Upper lobe of left lung (tissue), 6 donors: ENCODE measurements around the gene GRM5. TPM values are rescaled to one million over a fixed set of nuclear protein-coding genes. Genes with fewer than 3 reads are reported as not detected.
"Not testable (repeated sequence)": the region's sequence is repeated elsewhere in the genome, so short reads cannot be mapped to it uniquely, and the experiment has no call there.

ENCODE experiments used
- ATAC-seq, 2 donors: fragments of 200-7000 bp; cut with Tn5 transposase; one replicate each; pipeline ENCODE4 v1.9.1; 2022; ENCODE audit warnings: mild to moderate bottlenecking in 2 of 2, moderate library complexity in 2 of 2; ENCODE audit not compliant: low FRiP score in 2 of 2
- DNase-seq, 2 donors: peaks; one replicate each; pipeline ENCODE4 v3.0.0-alpha.2; 2019 to 2020
- H3K27ac ChIP-seq, 4 donors: fragments of 200-600 bp; sonication (generic); one replicate each; pipeline ENCODE4 v1.5.1; 2016 to 2019
- H3K27me3 ChIP-seq, 4 donors: fragments of 200-600 bp; sonication (generic); one replicate each; pipeline ENCODE4 v1.5.1; 2017 to 2019
- H3K36me3 ChIP-seq, 4 donors: fragments of 200-600 bp; sonication (generic); one replicate each; pipeline ENCODE4 v1.5.1; 2016 to 2019
- H3K4me1 ChIP-seq, 4 donors: fragments of 200-600 bp; sonication (generic); one replicate each; pipeline ENCODE4 v1.5.1; 2018 to 2019
- H3K4me3 ChIP-seq, 4 donors: fragments of 200-600 bp; sonication (generic); one replicate each; pipeline ENCODE4 v1.5.1; 2017 to 2019; ENCODE audit warnings: mild to moderate bottlenecking in 2 of 4, moderate library complexity in 1 of 4
- H3K9me3 ChIP-seq, 4 donors: fragments of 200-600 bp; sonication (generic); one replicate each; pipeline ENCODE4 v1.5.1; 2018 to 2019
- EP300 ChIP-seq, 4 donors: sonication (generic); formaldehyde crosslinking; IDR thresholded peaks; one replicate each; pipeline ENCODE4 v1.5.1; 2017; ENCODE audit warnings: antibody characterized with exemption in 4 of 4, control low read depth in 2 of 4
- POLR2A ChIP-seq, 4 donors: fragments of 450-650 bp; IDR thresholded peaks; one replicate each; pipeline ENCODE4 v1.5.1; 2016 to 2017; ENCODE audit warnings: antibody characterized with exemption in 4 of 4, mild to moderate bottlenecking in 2 of 4
- POLR2AphosphoS5 ChIP-seq, 2 donors: sonication (generic); formaldehyde crosslinking; IDR thresholded peaks; one replicate each; pipeline ENCODE4 v1.5.1; 2017; ENCODE audit warnings: antibody characterized with exemption in 2 of 2
- WGBS, 2 donors: methylation state at CpG; one replicate each; pipeline ENCODE4 v1.1.5; 2017 to 2018; 5-methylcytosine and 5-hydroxymethylcytosine counted together
- total RNA-seq, 6 donors: library from RNA; depleted of rRNA in 4 of 6; stranded (reverse); fragments of >200 nt in 4 of 6; gene quantifications; one replicate each; pipeline versions ENCODE4 v1.1.0 to v1.2.1, GENCODE V29; 2016 to 2021
- TF ChIP-seq, protein P1 (sequence below), 6 experiments: fragments of 450-650 bp in 4 of 6; fragments of 200-600 bp in 2 of 6; sonication (generic) in 2 of 6; IDR thresholded peaks; one replicate each; pipeline ENCODE4 v1.5.1; 2016 to 2019; ENCODE audit warnings: antibody characterized with exemption in 6 of 6
- donor health status: DM: no; HTN: no; CAD: no; lungs with moderate emphysema.
- donor health status: DM: no; HTN: yes; CAD: no; lungs with severe emphysema.

Gene GRM5
- total RNA-seq, 6 donors from 2014 or later: 0.30 to 4.2 (median 0.32) TPM; not detected in 2

DNA sequence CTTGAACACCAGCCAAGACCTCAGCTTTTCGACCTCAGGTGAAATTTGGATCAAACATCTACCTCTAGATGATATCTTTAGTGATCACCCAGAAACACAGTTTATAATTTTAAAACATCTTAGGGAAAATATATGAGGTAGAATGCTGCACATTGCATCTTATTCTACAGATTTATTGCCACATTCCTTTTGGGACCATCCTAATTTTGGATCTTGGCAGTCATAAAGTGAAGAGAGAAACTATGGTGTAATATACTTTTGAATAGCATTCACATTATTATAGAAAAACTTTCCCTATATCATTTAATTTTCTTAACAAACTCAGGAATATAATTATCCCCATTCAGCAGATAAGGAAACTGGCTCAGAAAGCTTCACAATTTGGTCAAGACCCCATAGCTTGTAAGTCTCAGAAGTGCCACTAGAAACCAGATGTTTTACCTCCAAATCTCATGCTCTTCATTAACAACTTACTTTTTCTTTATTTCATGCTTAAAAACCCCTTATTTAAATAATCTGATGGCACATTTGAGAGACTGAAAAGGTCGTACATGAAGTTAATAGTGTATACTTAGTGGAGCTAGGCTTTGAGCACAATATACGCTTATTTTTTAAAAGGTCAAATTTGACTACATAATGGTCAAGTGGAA lies 529.0 kb downstream of the GRM5 start:
- 77 to 80% methylated on average over 3 of the region's 3 CpGs for WGBS, 2 donors
- Histone ChIP-seq H3K36me3 (no peaks in the 10 kb centered on the region), H3K27me3 (no peaks in the 10 kb centered on the region), H3K4me3 (no peak overlapping the region), H3K9me3 (no peaks in the 10 kb centered on the region), H3K27ac (no peak overlapping the region), H3K4me1 (no peaks in the 10 kb centered on the region)
- no peak for TF ChIP-seq POLR2A (IDR thresholded peaks at IDR 0.05)
- TF ChIP-seq EP300 (IDR thresholded peaks at IDR 0.05): no peak
- no peak for TF ChIP-seq POLR2AphosphoS5 (IDR thresholded peaks at IDR 0.05)
- TF ChIP-seq, protein P1, sequence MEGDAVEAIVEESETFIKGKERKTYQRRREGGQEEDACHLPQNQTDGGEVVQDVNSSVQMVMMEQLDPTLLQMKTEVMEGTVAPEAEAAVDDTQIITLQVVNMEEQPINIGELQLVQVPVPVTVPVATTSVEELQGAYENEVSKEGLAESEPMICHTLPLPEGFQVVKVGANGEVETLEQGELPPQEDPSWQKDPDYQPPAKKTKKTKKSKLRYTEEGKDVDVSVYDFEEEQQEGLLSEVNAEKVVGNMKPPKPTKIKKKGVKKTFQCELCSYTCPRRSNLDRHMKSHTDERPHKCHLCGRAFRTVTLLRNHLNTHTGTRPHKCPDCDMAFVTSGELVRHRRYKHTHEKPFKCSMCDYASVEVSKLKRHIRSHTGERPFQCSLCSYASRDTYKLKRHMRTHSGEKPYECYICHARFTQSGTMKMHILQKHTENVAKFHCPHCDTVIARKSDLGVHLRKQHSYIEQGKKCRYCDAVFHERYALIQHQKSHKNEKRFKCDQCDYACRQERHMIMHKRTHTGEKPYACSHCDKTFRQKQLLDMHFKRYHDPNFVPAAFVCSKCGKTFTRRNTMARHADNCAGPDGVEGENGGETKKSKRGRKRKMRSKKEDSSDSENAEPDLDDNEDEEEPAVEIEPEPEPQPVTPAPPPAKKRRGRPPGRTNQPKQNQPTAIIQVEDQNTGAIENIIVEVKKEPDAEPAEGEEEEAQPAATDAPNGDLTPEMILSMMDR (IDR thresholded peaks at IDR 0.05): no peak
- ATAC-seq (no peak), DNase-seq (no peak)

DNA sequence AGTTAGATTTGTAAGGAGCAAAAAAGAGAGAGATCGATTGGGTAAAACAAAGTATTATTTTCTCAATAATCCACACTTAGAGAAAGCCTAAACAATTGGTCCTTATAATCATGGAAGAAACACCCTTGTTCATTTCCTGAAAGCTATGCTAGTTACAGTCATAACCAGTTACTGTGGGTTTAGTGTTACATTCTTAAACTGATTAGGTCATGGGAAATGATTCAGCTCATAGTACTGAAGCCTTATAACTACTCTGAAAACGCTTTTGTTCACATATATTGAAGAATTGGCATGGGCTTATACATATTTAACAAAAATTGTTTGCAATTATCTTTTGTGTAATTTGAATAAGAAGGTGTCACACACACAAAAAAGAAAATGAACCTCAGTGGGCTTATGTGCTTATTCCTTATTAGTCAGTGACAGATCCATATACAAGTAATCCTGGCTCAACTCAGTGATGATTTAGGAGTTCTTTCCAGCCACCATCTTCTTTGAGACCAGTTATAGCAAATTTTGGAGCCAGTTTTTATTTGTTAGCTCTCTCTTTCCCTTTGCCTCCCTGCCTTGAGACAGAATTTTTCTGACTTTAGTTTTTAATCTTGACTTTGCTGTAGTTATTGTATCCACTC lies 529.8 kb downstream of the GRM5 start:
- ATAC-seq: peak in 1 of 2 donors; percentile 75
- TF ChIP-seq, protein P1 (IDR thresholded peaks at IDR 0.05): no peak
- TF ChIP-seq EP300 (IDR thresholded peaks at IDR 0.05) (no peak), POLR2A (IDR thresholded peaks at IDR 0.05) (no peak), POLR2AphosphoS5 (IDR thresholded peaks at IDR 0.05) (no peak)
- Histone ChIP-seq H3K4me1 (no peaks in the 10 kb centered on the region), H3K27ac (no peak overlapping the region), H3K36me3 (no peaks in the 10 kb centered on the region), H3K9me3 (no peaks in the 10 kb centered on the region), H3K27me3 (no peaks in the 10 kb centered on the region), H3K4me3 (no peak overlapping the region)
- no peak for DNase-seq
- 44 to 46% methylated on average over 2 of the region's 2 CpGs for WGBS, 2 donors

DNA sequence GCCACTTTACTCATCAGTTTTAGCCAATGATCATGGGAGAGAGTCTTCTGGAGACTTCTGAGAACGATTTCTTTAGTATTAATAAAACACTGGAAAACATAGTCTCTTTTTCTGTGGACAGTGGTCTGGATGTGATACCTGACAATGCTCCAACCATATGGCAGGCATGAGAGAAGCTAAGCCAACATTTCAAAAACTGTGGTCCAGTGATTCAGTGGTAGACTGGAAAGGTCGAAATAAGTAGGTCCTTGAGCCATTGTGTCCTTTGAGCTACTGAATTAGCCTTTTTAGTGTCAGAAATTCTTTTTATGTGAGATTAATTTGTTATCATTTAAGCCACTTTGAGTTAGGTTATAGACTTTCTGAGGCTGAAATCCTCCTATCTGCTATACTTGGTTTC lies 530.5 kb downstream of the GRM5 start:
- no peak for DNase-seq
- no peak overlapping the region for H3K27ac ChIP-seq
- H3K4me3 ChIP-seq: no peak overlapping the region
- no peak for ATAC-seq
- no peaks in the 10 kb centered on the region for H3K9me3 ChIP-seq
- WGBS, 2 donors: 75 to 86% methylated on average over 2 of the region's 2 CpGs
- TF ChIP-seq POLR2A (IDR thresholded peaks at IDR 0.05) (no peak), POLR2AphosphoS5 (IDR thresholded peaks at IDR 0.05) (no peak), EP300 (IDR thresholded peaks at IDR 0.05) (no peak)
- TF ChIP-seq, protein P1 (IDR thresholded peaks at IDR 0.05): no peak
- H3K4me1 ChIP-seq: no peaks in the 10 kb centered on the region
- no peaks in the 10 kb centered on the region for H3K36me3 ChIP-seq
- no peaks in the 10 kb centered on the region for H3K27me3 ChIP-seq

DNA sequence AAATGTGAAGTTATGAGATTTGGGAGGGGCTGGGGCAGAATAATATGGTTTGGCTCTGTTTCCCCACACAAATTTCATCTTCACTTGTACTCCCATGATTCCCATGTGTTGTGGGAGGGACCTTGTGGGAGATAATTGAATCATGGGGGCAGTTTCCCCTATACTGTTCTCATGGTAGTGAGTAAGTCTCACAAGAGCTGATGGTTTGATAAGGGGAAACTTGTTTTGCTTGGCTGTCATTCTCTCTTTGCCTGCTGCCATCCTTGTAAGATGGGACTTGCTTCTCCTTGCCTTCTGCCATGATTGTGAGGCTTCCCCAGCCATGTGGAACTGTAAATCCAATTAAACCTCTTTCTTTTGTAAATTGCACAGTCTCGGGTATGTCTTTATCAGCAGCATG lies 531.1 kb downstream of the GRM5 start:
- WGBS, 2 donors: 81 to 100% methylated on average over 1 of the region's 1 CpG

DNA sequence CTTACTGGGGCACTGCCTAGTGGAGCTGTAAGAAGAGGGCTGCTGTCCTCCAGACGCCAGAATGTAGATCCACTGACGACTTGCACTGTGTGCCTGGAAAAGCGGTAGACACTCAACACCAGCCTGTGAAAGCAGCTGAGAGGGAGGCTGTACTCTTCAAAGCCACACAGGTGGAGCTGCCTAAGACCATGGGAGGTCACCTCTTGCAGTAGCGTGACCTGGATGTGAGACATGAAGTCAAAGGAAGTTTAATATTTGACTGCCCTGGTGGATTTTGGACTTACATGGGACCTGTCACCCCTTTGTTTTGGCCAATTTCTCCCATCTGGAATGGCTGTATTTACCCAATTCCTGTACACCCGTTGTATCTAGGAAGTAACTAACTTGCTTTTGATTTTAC lies 531.6 kb downstream of the GRM5 start:
- TF ChIP-seq, protein P1 (IDR thresholded peaks at IDR 0.05): no peak
- no peak for TF ChIP-seq POLR2A (IDR thresholded peaks at IDR 0.05)
- TF ChIP-seq EP300 (IDR thresholded peaks at IDR 0.05): no peak
- H3K36me3 ChIP-seq: no peaks in the 10 kb centered on the region
- WGBS, 2 donors: 83 to 89% methylated on average over 4 to 5 of the region's 5 CpGs
- ATAC-seq (no peak), DNase-seq (no peak)
- no peak overlapping the region for H3K27ac ChIP-seq
- H3K4me1 ChIP-seq: no peaks in the 10 kb centered on the region
- no peaks in the 10 kb centered on the region for H3K27me3 ChIP-seq
- H3K4me3 ChIP-seq: no peak overlapping the region
- no peaks in the 10 kb centered on the region for H3K9me3 ChIP-seq

More for the DNA sequence above, 531.1 kb downstream of the GRM5 start:
- H3K4me1 ChIP-seq, ATAC-seq, DNase-seq, H3K9me3 ChIP-seq, H3K27me3 ChIP-seq, H3K27ac ChIP-seq, H3K36me3 ChIP-seq, H3K4me3 ChIP-seq: not testable (repeated sequence)
